K562 (cell line): ENCODE measurements around the gene SUDS3. TPM values are rescaled to one million over a fixed set of nuclear protein-coding genes. Genes with fewer than 3 reads are reported as not detected.
A peak's percentile ranks its signal among the peaks of the same experiment; 100 is the strongest.

Source experiments
- C11orf30 ChIP-seq: fragments of 450-650 bp; IDR thresholded peaks from 2 replicates; pipeline ENCODE4 v1.6.1; 2016; ENCODE audit warnings: low read depth, mild to moderate bottlenecking
- ETS2 ChIP-seq: IDR thresholded peaks from 2 replicates; pipeline ENCODE4 v1.6.1; 2016; ENCODE audit warnings: borderline replicate concordance, missing genetic modification characterization, mild to moderate bottlenecking, moderate library complexity, missing compliant biosample characterization; ENCODE audit not compliant: poor library complexity, severe bottlenecking
- HES1 ChIP-seq: fragments of 450-650 bp; IDR thresholded peaks from 2 replicates; pipeline ENCODE4 v1.6.1; 2016; ENCODE audit warnings: low read depth, mild to moderate bottlenecking, moderate library complexity
- IRF2 ChIP-seq: sonication (generic); formaldehyde crosslinking; IDR thresholded peaks from 2 replicates; pipeline ENCODE4 v1.8.1; 2022; ENCODE audit warnings: mild to moderate bottlenecking, missing genetic modification reagents
- JUN ChIP-seq, 2 experiments: sonication (generic) in 1 of 2; formaldehyde crosslinking in 1 of 2; IDR thresholded peaks; 2 replicates each; pipeline versions ENCODE4 v1.6.1 to v1.8.0; 2012 to 2022; ENCODE audit warnings: borderline replicate concordance in 2 of 2, mild to moderate bottlenecking in 2 of 2, improper control_type of control experiment in 1 of 2, low read depth in 1 of 2, low read length in 1 of 2, missing genetic modification reagents in 1 of 2
- KAT2B ChIP-seq: IDR thresholded peaks from one replicate; pipeline ENCODE4 v1.6.1; 2012; ENCODE audit warnings: low read depth, mild to moderate bottlenecking, control low read depth, inconsistent platforms, low read length, moderate library complexity
- KLF1 ChIP-seq: fragments of 450-650 bp; IDR thresholded peaks from 2 replicates; pipeline ENCODE4 v1.6.1; 2016; ENCODE audit warnings: missing genetic modification characterization, missing compliant biosample characterization
- MBD1 ChIP-seq: fragments of 250-450 bp; sonication (Bioruptor Pico); IDR thresholded peaks from 2 replicates; pipeline ENCODE4 v1.8.0; 2022; ENCODE audit warnings: inconsistent platforms
- NONO ChIP-seq, 2 experiments: fragments of 200-400 bp in 1 of 2; fragments of 450-650 bp in 1 of 2; formaldehyde crosslinking in 1 of 2; IDR thresholded peaks; 2 replicates each; pipeline ENCODE4 v1.6.1; 2017; ENCODE audit warnings: low read depth in 2 of 2, mild to moderate bottlenecking in 2 of 2, moderate library complexity in 2 of 2, low read length in 1 of 2
- RAD21 ChIP-seq, 2 experiments: fragments of 250-450 bp in 1 of 2; fragments of 450-650 bp in 1 of 2; sonication (Bioruptor Pico) in 1 of 2; formaldehyde crosslinking in 1 of 2; IDR thresholded peaks in 1 of 2; conservative IDR thresholded peaks in 1 of 2; 2 replicates each; pipeline versions ENCODE4 v1.4.0 to v1.8.0; 2020 to 2022; ENCODE audit warnings: mild to moderate bottlenecking in 2 of 2, moderate library complexity in 1 of 2
- RERE ChIP-seq: sonication (generic); formaldehyde crosslinking; IDR thresholded peaks from 2 replicates; pipeline ENCODE4 v1.8.0; 2023; ENCODE audit warnings: missing genetic modification reagents, mild to moderate bottlenecking, borderline replicate concordance
- SIRT6 ChIP-seq: IDR thresholded peaks from one replicate; pipeline ENCODE4 v1.6.1; 2012; ENCODE audit warnings: low read depth, mild to moderate bottlenecking, control low read depth, inconsistent platforms, low read length, moderate library complexity
- TBL1XR1 ChIP-seq, 2 experiments: IDR thresholded peaks; 2 replicates each; pipeline ENCODE4 v1.6.1; 2012; ENCODE audit warnings: improper control_type of control experiment in 2 of 2, low read length in 2 of 2, mild to moderate bottlenecking in 1 of 2
- TCF7 ChIP-seq: sonication (generic); IDR thresholded peaks from 2 replicates; pipeline ENCODE4 v1.6.1; 2016; ENCODE audit warnings: antibody characterized with exemption, borderline replicate concordance
- ZKSCAN3 ChIP-seq: fragments of 250-450 bp; sonication (Bioruptor Pico); IDR thresholded peaks from 2 replicates; pipeline ENCODE4 v1.4.0; 2020
- ZNF239 ChIP-seq: fragments of 250-450 bp; sonication (Bioruptor Pico); IDR thresholded peaks from 2 replicates; pipeline ENCODE4 v1.4.0; 2020; ENCODE audit warnings: mild to moderate bottlenecking
- ZNF589 ChIP-seq: fragments of 200-800 bp; sonication (Bioruptor generic); IDR thresholded peaks from 2 replicates; pipeline ENCODE4 v1.6.1; 2016; ENCODE audit warnings: low read depth, missing genetic modification characterization, missing compliant biosample characterization
- polyA plus RNA-seq, 8 experiments: library from polyadenylated mRNA; depleted of rRNA in 4 of 8; stranded (reverse) in 5 of 8; unstranded in 3 of 8; fragments of >200 nt; fragmentation: Nextera tagmentation in 2 of 8; fragmentation: Illumina TruSeq in 1 of 8; extraction: Ambion mirVana in 2 of 8; extraction: Trizol in 1 of 8; gene quantifications; 2 replicates each; pipeline versions ENCODE4 v1.2.1 to v1.2.3, GENCODE V29; 2011 to 2014; ENCODE audit warnings: inconsistent platforms in 1 of 8, missing spikeins in 1 of 8
- total RNA-seq, 7 experiments: library from RNA; depleted of rRNA in 6 of 7; stranded (reverse); fragments of >200 nt in 6 of 7; fragmentation: Illumina TruSeq in 2 of 7; extraction: Trizol in 2 of 7; gene quantifications; 2 replicates each; pipeline versions ENCODE4 v1.2.1 to v1.2.3, GENCODE V29; 2011 to 2021; ENCODE audit warnings: low replicate concordance in 1 of 7

The SUDS3 gene
- total and polyA plus RNA-seq, 9 of the 15 experiments (the other 6 are each of a cell fraction or from before 2014, with no cell fraction given): 6.6 to 30.5 (median 23.3) TPM

GRCh38 chr12:118357257-118358007 is 18.9 kb upstream of the SUDS3 start (continued):
- TF ChIP-seq RERE (CRISPR knock-in tag): no peak
- TF ChIP-seq KLF1: no peak
- no peak for TF ChIP-seq NONO (IDR thresholded peaks at IDR 0.05; ENCODE audit: low read depth in 2 of 2, low read length in 1 of 2)
- TF ChIP-seq KAT2B: no peak
- no peak for TF ChIP-seq ETS2 (tag)
- TF ChIP-seq SIRT6: no peak
- peak; percentile 7 to 21; a peak in 2 of 4 replicates for TF ChIP-seq RAD21 (CRISPR knock-in tag; conservative IDR thresholded peaks at IDR 0.05 in 1 of 2, IDR thresholded peaks at IDR 0.05 in 1 of 2)
- TF ChIP-seq C11orf30: no peak
- no peak for TF ChIP-seq ZKSCAN3 (CRISPR knock-in tag)
- TF ChIP-seq IRF2: no peak
- no peak for TF ChIP-seq TCF7
- peak in 1 of 2 experiments; percentile 6; a peak in 1 of 4 replicates for TF ChIP-seq TBL1XR1 (IDR thresholded peaks at IDR 0.05; ENCODE audit: low read length in 2 of 2)
- no peak; the same call in 1 of the 2 replicates for TF ChIP-seq HES1
- TF ChIP-seq ZNF589: no peak
- no peak for TF ChIP-seq JUN (IDR thresholded peaks at IDR 0.05; ENCODE audit: borderline replicate concordance, low read depth, low read length)
- TF ChIP-seq JUN (CRISPR knock-in tag; IDR thresholded peaks at IDR 0.05; ENCODE audit: borderline replicate concordance): no peak
- no peak for TF ChIP-seq ZNF239 (CRISPR knock-in tag)
- TF ChIP-seq MBD1 (CRISPR knock-in tag): no peak
